ENCODE results near the gene COL23A1. TPM values are rescaled to one million over a fixed set of nuclear protein-coding genes. Genes with fewer than 3 reads are reported as not detected.
A peak's percentile ranks its signal among the peaks of the same experiment; 100 is the strongest.

The COL23A1 gene
- total and polyA plus RNA-seq, 2 experiments from 2014 or later, result 4.8 to 8.2 TPM

GRCh38 chr5:178577376-178577839, 12.8 kb downstream of the COL23A1 start (continued):
- TF ChIP-seq, protein P1, sequence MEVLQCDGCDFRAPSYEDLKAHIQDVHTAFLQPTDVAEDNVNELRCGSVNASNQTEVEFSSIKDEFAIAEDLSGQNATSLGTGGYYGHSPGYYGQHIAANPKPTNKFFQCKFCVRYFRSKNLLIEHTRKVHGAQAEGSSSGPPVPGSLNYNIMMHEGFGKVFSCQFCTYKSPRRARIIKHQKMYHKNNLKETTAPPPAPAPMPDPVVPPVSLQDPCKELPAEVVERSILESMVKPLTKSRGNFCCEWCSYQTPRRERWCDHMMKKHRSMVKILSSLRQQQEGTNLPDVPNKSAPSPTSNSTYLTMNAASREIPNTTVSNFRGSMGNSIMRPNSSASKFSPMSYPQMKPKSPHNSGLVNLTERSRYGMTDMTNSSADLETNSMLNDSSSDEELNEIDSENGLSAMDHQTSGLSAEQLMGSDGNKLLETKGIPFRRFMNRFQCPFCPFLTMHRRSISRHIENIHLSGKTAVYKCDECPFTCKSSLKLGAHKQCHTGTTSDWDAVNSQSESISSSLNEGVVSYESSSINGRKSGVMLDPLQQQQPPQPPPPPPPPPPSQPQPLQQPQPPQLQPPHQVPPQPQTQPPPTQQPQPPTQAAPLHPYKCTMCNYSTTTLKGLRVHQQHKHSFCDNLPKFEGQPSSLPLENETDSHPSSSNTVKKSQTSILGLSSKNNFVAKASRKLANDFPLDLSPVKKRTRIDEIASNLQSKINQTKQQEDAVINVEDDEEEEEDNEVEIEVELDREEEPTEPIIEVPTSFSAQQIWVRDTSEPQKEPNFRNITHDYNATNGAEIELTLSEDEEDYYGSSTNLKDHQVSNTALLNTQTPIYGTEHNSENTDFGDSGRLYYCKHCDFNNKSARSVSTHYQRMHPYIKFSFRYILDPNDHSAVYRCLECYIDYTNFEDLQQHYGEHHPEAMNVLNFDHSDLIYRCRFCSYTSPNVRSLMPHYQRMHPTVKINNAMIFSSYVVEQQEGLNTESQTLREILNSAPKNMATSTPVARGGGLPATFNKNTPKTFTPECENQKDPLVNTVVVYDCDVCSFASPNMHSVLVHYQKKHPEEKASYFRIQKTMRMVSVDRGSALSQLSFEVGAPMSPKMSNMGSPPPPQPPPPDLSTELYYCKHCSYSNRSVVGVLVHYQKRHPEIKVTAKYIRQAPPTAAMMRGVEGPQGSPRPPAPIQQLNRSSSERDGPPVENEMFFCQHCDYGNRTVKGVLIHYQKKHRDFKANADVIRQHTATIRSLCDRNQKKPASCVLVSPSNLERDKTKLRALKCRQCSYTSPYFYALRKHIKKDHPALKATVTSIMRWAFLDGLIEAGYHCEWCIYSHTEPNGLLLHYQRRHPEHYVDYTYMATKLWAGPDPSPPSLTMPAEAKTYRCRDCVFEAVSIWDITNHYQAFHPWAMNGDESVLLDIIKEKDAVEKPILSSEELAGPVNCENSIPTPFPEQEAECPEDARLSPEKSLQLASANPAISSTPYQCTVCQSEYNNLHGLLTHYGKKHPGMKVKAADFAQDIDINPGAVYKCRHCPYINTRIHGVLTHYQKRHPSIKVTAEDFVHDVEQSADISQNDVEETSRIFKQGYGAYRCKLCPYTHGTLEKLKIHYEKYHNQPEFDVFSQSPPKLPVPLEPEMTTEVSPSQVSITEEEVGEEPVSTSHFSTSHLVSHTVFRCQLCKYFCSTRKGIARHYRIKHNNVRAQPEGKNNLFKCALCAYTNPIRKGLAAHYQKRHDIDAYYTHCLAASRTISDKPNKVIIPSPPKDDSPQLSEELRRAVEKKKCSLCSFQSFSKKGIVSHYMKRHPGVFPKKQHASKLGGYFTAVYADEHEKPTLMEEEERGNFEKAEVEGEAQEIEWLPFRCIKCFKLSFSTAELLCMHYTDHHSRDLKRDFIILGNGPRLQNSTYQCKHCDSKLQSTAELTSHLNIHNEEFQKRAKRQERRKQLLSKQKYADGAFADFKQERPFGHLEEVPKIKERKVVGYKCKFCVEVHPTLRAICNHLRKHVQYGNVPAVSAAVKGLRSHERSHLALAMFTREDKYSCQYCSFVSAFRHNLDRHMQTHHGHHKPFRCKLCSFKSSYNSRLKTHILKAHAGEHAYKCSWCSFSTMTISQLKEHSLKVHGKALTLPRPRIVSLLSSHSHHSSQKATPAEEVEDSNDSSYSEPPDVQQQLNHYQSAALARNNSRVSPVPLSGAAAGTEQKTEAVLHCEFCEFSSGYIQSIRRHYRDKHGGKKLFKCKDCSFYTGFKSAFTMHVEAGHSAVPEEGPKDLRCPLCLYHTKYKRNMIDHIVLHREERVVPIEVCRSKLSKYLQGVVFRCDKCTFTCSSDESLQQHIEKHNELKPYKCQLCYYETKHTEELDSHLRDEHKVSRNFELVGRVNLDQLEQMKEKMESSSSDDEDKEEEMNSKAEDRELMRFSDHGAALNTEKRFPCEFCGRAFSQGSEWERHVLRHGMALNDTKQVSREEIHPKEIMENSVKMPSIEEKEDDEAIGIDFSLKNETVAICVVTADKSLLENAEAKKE (CRISPR knock-in tag; IDR thresholded peaks at IDR 0.05), result no peak

GRCh38 chr5:178576591-178577351, 13.4 kb downstream of the COL23A1 start:
- DNase-seq (ENCODE audit: low spot score), result peak; percentile 68
- H3K27me3 ChIP-seq (ENCODE audit: insufficient read depth), result peaks cover 16% of the 10 kb centered on the region
- TF ChIP-seq ZNF331 (CRISPR knock-in tag; IDR thresholded peaks at IDR 0.05; ENCODE audit: low read depth), result no peak
- TF ChIP-seq JUNB (IDR thresholded peaks at IDR 0.05; ENCODE audit: unreplicated experiment), result no peak
- no peak for TF ChIP-seq EZH2 (IDR thresholded peaks at IDR 0.05; ENCODE audit: low read depth, unreplicated experiment)
- no peak for TF ChIP-seq CREB1 (CRISPR knock-in tag; IDR thresholded peaks at IDR 0.05; ENCODE audit: low read depth)
- TF ChIP-seq, protein P2, sequence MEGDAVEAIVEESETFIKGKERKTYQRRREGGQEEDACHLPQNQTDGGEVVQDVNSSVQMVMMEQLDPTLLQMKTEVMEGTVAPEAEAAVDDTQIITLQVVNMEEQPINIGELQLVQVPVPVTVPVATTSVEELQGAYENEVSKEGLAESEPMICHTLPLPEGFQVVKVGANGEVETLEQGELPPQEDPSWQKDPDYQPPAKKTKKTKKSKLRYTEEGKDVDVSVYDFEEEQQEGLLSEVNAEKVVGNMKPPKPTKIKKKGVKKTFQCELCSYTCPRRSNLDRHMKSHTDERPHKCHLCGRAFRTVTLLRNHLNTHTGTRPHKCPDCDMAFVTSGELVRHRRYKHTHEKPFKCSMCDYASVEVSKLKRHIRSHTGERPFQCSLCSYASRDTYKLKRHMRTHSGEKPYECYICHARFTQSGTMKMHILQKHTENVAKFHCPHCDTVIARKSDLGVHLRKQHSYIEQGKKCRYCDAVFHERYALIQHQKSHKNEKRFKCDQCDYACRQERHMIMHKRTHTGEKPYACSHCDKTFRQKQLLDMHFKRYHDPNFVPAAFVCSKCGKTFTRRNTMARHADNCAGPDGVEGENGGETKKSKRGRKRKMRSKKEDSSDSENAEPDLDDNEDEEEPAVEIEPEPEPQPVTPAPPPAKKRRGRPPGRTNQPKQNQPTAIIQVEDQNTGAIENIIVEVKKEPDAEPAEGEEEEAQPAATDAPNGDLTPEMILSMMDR (conservative IDR thresholded peaks at IDR 0.05; ENCODE audit: low read depth in 2 of 2), result no peak
- TF ChIP-seq POLR2AphosphoS5 (IDR thresholded peaks at IDR 0.05; ENCODE audit: low read depth), result no peak
- TF ChIP-seq EZH2phosphoT487 (IDR thresholded peaks at IDR 0.05; ENCODE audit: unreplicated experiment), result no peak
- TF ChIP-seq, protein P3, sequence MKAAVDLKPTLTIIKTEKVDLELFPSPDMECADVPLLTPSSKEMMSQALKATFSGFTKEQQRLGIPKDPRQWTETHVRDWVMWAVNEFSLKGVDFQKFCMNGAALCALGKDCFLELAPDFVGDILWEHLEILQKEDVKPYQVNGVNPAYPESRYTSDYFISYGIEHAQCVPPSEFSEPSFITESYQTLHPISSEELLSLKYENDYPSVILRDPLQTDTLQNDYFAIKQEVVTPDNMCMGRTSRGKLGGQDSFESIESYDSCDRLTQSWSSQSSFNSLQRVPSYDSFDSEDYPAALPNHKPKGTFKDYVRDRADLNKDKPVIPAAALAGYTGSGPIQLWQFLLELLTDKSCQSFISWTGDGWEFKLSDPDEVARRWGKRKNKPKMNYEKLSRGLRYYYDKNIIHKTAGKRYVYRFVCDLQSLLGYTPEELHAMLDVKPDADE (IDR thresholded peaks at IDR 0.05), result no peak
- TF ChIP-seq REST (IDR thresholded peaks at IDR 0.05; ENCODE audit: unreplicated experiment), result no peak
- no peak for TF ChIP-seq NANOG (IDR thresholded peaks at IDR 0.05; ENCODE audit: borderline replicate concordance)
- TF ChIP-seq STAT1 (IDR thresholded peaks at IDR 0.05; ENCODE audit: unreplicated experiment), result no peak

More at GRCh38 chr5:178576591-178577351, 13.4 kb downstream of the COL23A1 start:
- H3K4me1 Mint-ChIP-seq, result peaks cover 6% of the 10 kb centered on the region; the same call in 1 of the 3 replicates
- peak; percentile 76 for ATAC-seq
- Histone ChIP-seq H2AFZ (peak overlapping the region; percentile 90), H3F3A (replicated peaks; ENCODE audit: low read depth) (no peaks in the 10 kb centered on the region), H4K20me1 (replicated peaks; ENCODE audit: insufficient read depth) (no peaks in the 10 kb centered on the region), H3K4me2 (peak overlapping the region; percentile 96), H3K4me3 (peak overlapping the region; percentile 79), H3K36me3 (ENCODE audit: insufficient read depth) (no peaks in the 10 kb centered on the region), H3K27ac (ENCODE audit: low read depth) (no peak overlapping the region), H3K4me1 (ENCODE audit: insufficient read depth) (no peaks in the 10 kb centered on the region), H3K9me2 (ENCODE audit: insufficient read depth) (0 out of 2 replicates have a peak, but pooled peaks cover under 1% of the 10 kb centered on the region), H3K79me2 (replicated peaks; ENCODE audit: insufficient read depth) (no peaks in the 10 kb centered on the region; the same call in 1 of the 2 replicates)
- H3K9me3 Mint-ChIP-seq, result peaks cover 15% of the 10 kb centered on the region
- H3K27me3 Mint-ChIP-seq (ENCODE audit: insufficient read depth, low read depth, poor library complexity), result peaks cover 24% of the 10 kb centered on the region
- no peak overlapping the region for H3K27ac Mint-ChIP-seq
- peaks cover 14% of the 10 kb centered on the region; the same call in 2 of the 3 replicates for H3K36me3 Mint-ChIP-seq (ENCODE audit: low read depth)
- peak overlapping the region; percentile 82 for H3K4me3 Mint-ChIP-seq

Data from GM23338 (cell line).